ENCODE results near the gene RND3.
A peak's percentile ranks its signal among the peaks of the same experiment; 100 is the strongest.

RND3 gene

GRCh38 chr2:150483532-150483931 lies 3.9 kb downstream of the RND3 start:
- peak overlapping the region in 1 of 2 donors; percentile 36 for H3K27ac ChIP-seq (ENCODE audit: low read depth in 2 of 2, low read length in 2 of 2)
- peaks cover 15 to 56% of the 10 kb centered on the region in 2 donors for H3K4me1 ChIP-seq (ENCODE audit: control insufficient read depth in 2 of 2, insufficient read depth in 2 of 2, low read length in 2 of 2)
- peak overlapping the region in 1 of 2 donors; percentile 2 for H3K9ac ChIP-seq (ENCODE audit: low read depth in 1 of 2, low read length in 2 of 2)
- peaks cover 0 to 11% of the 10 kb centered on the region in 2 donors for H3K36me3 ChIP-seq (ENCODE audit: control insufficient read depth in 2 of 2, insufficient read depth in 2 of 2, low read length in 2 of 2)
- H3K9me3 ChIP-seq (ENCODE audit: control insufficient read depth in 2 of 2, low read length in 2 of 2) = no peaks in the 10 kb centered on the region
- H3K4me3 ChIP-seq (ENCODE audit: low read length in 2 of 2) = peak overlapping the region; percentile 41 to 95
- no peaks in the 10 kb centered on the region for H3K27me3 ChIP-seq (ENCODE audit: control insufficient read depth in 2 of 2, insufficient read depth in 2 of 2, low read length in 2 of 2)

- Histone ChIP-seq H3K36me3 (ENCODE audit: control insufficient read depth in 2 of 2, insufficient read depth in 2 of 2, low read length in 2 of 2) (peaks cover 0 to 11% of the 10 kb centered on the region in 2 donors), H3K27me3 (ENCODE audit: control insufficient read depth in 2 of 2, insufficient read depth in 2 of 2, low read length in 2 of 2) (no peaks in the 10 kb centered on the region), H3K9me3 (ENCODE audit: control insufficient read depth in 2 of 2, low read length in 2 of 2) (no peaks in the 10 kb centered on the region), H3K27ac (ENCODE audit: low read depth in 2 of 2, low read length in 2 of 2) (peak overlapping the region; percentile 26 to 36), H3K4me3 (ENCODE audit: low read length in 2 of 2) (peak overlapping the region; percentile 41 to 95), H3K9ac (ENCODE audit: low read depth in 1 of 2, low read length in 2 of 2) (no peak overlapping the region), H3K4me1 (ENCODE audit: control insufficient read depth in 2 of 2, insufficient read depth in 2 of 2, low read length in 2 of 2) (peaks cover 21 to 63% of the 10 kb centered on the region in 2 donors)
These were observed 4.6 kb downstream of the RND3 start for GRCh38 chr2:150482667-150483400.

GRCh38 chr2:150482111-150482510 lies 5.4 kb downstream of the RND3 start:
- peaks cover 24 to 69% of the 10 kb centered on the region in 2 donors for H3K4me1 ChIP-seq (ENCODE audit: control insufficient read depth in 2 of 2, insufficient read depth in 2 of 2, low read length in 2 of 2)
- H3K4me3 ChIP-seq (ENCODE audit: low read length in 2 of 2) = no peak overlapping the region
- H3K9me3 ChIP-seq (ENCODE audit: control insufficient read depth in 2 of 2, low read length in 2 of 2) = no peaks in the 10 kb centered on the region
- H3K27ac ChIP-seq (ENCODE audit: low read depth in 2 of 2, low read length in 2 of 2) = peak overlapping the region in 1 of 2 donors; percentile 44
- no peak overlapping the region for H3K9ac ChIP-seq (ENCODE audit: low read depth in 1 of 2, low read length in 2 of 2)
- peaks cover 0 to 11% of the 10 kb centered on the region in 2 donors for H3K36me3 ChIP-seq (ENCODE audit: control insufficient read depth in 2 of 2, insufficient read depth in 2 of 2, low read length in 2 of 2)
- H3K27me3 ChIP-seq (ENCODE audit: control insufficient read depth in 2 of 2, insufficient read depth in 2 of 2, low read length in 2 of 2) = no peaks in the 10 kb centered on the region

DNA sequence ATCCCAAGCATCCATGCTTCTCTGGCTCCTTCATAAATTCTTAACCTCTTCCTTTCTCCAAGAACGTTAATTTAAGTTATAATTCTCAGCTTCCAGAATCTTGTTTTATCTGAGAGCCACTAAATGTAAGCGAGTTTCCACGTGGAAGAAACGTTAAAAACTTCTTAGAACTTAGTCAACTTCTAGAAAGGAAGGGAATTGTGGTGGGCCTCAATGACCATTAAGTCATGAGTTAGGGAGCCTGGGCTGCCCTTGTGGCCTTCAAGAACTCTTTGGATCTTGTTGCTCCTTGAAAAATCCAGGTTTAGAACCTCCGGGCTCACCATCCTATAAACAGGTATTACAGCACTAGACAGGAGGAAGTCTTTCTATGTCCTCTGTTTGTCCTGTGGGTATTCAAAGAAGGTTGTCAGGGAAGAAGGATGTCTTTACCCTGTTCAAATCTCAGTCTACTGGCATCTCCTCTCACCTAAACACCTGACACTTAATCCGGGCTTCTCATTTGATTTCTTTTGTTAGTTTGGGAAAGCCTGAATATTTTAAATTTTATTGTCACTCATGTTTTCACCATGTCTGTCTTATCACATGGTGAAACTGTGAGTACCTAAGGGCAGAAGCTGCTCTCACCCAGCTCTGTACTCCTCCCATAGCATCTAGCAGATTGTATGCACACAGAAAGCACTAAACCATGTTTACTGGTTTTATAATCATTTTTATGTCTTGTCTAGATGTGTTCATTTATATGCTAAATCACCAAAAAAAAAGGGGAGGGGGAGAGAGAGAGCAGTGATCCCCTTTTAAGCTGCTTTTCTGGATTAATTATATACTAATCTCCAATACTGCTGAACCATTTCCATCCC lies 6.3 kb downstream of the RND3 start:
- Histone ChIP-seq H3K9ac (ENCODE audit: low read depth in 1 of 2, low read length in 2 of 2) (no peak overlapping the region), H3K4me1 (ENCODE audit: control insufficient read depth in 2 of 2, insufficient read depth in 2 of 2, low read length in 2 of 2) (peaks cover 26 to 78% of the 10 kb centered on the region in 2 donors)

GRCh38 chr2:150480241-150480640 lies 7.2 kb downstream of the RND3 start:
- Histone ChIP-seq H3K27me3 (ENCODE audit: control insufficient read depth in 2 of 2, insufficient read depth in 2 of 2, low read length in 2 of 2) (no peaks in the 10 kb centered on the region), H3K9ac (ENCODE audit: low read depth in 1 of 2, low read length in 2 of 2) (no peak overlapping the region), H3K27ac (ENCODE audit: low read depth in 2 of 2, low read length in 2 of 2) (peak overlapping the region in 1 of 2 donors; percentile 64), H3K4me3 (ENCODE audit: low read length in 2 of 2) (no peak overlapping the region), H3K4me1 (ENCODE audit: control insufficient read depth in 2 of 2, insufficient read depth in 2 of 2, low read length in 2 of 2) (peaks cover 28 to 87% of the 10 kb centered on the region in 2 donors), H3K9me3 (ENCODE audit: control insufficient read depth in 2 of 2, low read length in 2 of 2) (no peaks in the 10 kb centered on the region), H3K36me3 (ENCODE audit: control insufficient read depth in 2 of 2, insufficient read depth in 2 of 2, low read length in 2 of 2) (peaks cover under 1 to 11% of the 10 kb centered on the region in 2 donors)

More for the DNA sequence above, 6.3 kb downstream of the RND3 start:
- H3K27ac ChIP-seq (ENCODE audit: low read depth in 2 of 2, low read length in 2 of 2) = peak overlapping the region in 1 of 2 donors; percentile 44
- peaks cover 0 to 11% of the 10 kb centered on the region in 2 donors for H3K36me3 ChIP-seq (ENCODE audit: control insufficient read depth in 2 of 2, insufficient read depth in 2 of 2, low read length in 2 of 2)
- H3K4me3 ChIP-seq (ENCODE audit: low read length in 2 of 2) = no peak overlapping the region
- no peaks in the 10 kb centered on the region for H3K27me3 ChIP-seq (ENCODE audit: control insufficient read depth in 2 of 2, insufficient read depth in 2 of 2, low read length in 2 of 2)
- H3K9me3 ChIP-seq (ENCODE audit: control insufficient read depth in 2 of 2, low read length in 2 of 2) = no peaks in the 10 kb centered on the region

GRCh38 chr2:150479075-150479915 lies 8.2 kb downstream of the RND3 start:
- Histone ChIP-seq H3K9me3 (ENCODE audit: control insufficient read depth in 2 of 2, low read length in 2 of 2) (no peaks in the 10 kb centered on the region), H3K9ac (ENCODE audit: low read depth in 1 of 2, low read length in 2 of 2) (no peak overlapping the region), H3K36me3 (ENCODE audit: control insufficient read depth in 2 of 2, insufficient read depth in 2 of 2, low read length in 2 of 2) (peaks cover 5 to 11% of the 10 kb centered on the region in 2 donors), H3K4me1 (ENCODE audit: control insufficient read depth in 2 of 2, insufficient read depth in 2 of 2, low read length in 2 of 2) (peaks cover 29 to 87% of the 10 kb centered on the region in 2 donors), H3K27me3 (ENCODE audit: control insufficient read depth in 2 of 2, insufficient read depth in 2 of 2, low read length in 2 of 2) (no peaks in the 10 kb centered on the region), H3K27ac (ENCODE audit: low read depth in 2 of 2, low read length in 2 of 2) (peak overlapping the region; percentile 86 to 97), H3K4me3 (ENCODE audit: low read length in 2 of 2) (no peak overlapping the region)

DNA sequence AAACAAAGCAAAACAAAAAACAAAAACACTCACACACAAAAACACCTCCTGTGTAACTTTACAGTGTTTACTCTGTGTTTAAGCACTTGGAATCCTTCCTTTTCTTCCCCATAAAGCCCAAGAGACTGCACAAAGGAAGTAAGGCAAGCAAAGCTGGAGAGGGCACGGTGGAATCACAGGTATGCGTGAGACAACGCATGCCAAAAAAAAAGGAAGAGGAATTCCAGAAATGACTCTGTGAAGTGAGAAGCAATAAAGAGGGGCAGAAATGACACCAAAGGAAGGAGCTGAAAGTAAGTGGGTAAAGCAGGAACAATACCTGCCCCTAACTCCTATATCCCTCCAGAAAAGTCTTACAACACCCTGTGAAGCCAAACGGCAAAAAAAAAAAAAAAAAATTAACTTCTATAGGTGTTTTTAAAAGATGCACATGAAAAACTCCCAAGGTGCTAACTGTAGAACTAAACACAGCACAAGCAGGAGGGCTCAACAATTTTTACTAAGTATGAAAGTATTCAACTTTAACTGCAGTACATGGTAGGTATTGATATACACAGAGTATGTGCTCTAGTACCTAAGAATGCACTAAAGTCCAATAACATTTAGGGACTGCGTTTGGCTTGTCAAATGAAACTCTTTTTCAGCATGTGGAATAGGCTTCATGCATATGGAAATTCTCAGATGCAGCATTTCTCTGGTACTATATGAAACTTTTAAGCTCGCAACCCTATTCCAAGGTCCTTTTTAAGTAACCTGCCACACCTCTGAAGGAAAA lies 9.1 kb downstream of the RND3 start:
- peak overlapping the region; percentile 11 to 45 for H3K4me3 ChIP-seq (ENCODE audit: low read length in 2 of 2)
- H3K36me3 ChIP-seq (ENCODE audit: control insufficient read depth in 2 of 2, insufficient read depth in 2 of 2, low read length in 2 of 2) = peaks cover 12 to 18% of the 10 kb centered on the region in 2 donors
- peak overlapping the region; percentile 86 to 97 for H3K27ac ChIP-seq (ENCODE audit: low read depth in 2 of 2, low read length in 2 of 2)
- H3K9me3 ChIP-seq (ENCODE audit: control insufficient read depth in 2 of 2, low read length in 2 of 2) = no peaks in the 10 kb centered on the region
- H3K9ac ChIP-seq (ENCODE audit: low read depth in 1 of 2, low read length in 2 of 2) = peak overlapping the region in 1 of 2 donors; percentile 45
- H3K27me3 ChIP-seq (ENCODE audit: control insufficient read depth in 2 of 2, insufficient read depth in 2 of 2, low read length in 2 of 2) = no peaks in the 10 kb centered on the region
- peaks cover 32 to 86% of the 10 kb centered on the region in 2 donors for H3K4me1 ChIP-seq (ENCODE audit: control insufficient read depth in 2 of 2, insufficient read depth in 2 of 2, low read length in 2 of 2)

DNA sequence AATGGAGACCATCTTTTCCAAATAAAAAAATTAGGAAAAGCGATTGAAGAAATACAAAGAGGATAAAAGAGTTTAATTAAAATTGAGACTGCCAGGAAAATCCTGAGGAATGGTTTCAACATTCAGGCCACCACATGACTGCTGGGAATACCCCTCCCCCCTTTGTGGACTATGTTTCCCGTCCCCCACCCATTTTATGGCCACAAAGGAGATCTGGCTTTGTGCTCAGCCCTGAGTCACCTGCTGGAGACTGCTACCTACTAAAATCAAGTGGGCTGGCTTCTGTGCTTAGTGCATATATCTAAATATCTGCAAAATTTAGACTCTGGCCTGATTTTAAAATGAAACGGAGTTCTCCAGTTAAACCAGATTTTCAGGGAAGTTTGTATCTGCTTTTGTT lies 10.1 kb downstream of the RND3 start:
- H3K9me3 ChIP-seq (ENCODE audit: control insufficient read depth in 2 of 2, low read length in 2 of 2) = no peaks in the 10 kb centered on the region
- H3K27me3 ChIP-seq (ENCODE audit: control insufficient read depth in 2 of 2, insufficient read depth in 2 of 2, low read length in 2 of 2) = no peaks in the 10 kb centered on the region
- H3K4me3 ChIP-seq (ENCODE audit: low read length in 2 of 2) = peak overlapping the region; percentile 29 to 53
- H3K36me3 ChIP-seq (ENCODE audit: control insufficient read depth in 2 of 2, insufficient read depth in 2 of 2, low read length in 2 of 2) = peaks cover 12 to 20% of the 10 kb centered on the region in 2 donors
- H3K27ac ChIP-seq (ENCODE audit: low read depth in 2 of 2, low read length in 2 of 2) = peak overlapping the region; percentile 86 to 97
- H3K9ac ChIP-seq (ENCODE audit: low read depth in 1 of 2, low read length in 2 of 2) = peak overlapping the region in 1 of 2 donors; percentile 72
- H3K4me1 ChIP-seq (ENCODE audit: control insufficient read depth in 2 of 2, insufficient read depth in 2 of 2, low read length in 2 of 2) = peaks cover 29 to 86% of the 10 kb centered on the region in 2 donors

- Histone ChIP-seq H3K9ac (ENCODE audit: low read depth in 1 of 2, low read length in 2 of 2) (peak overlapping the region; percentile 49 to 72), H3K36me3 (ENCODE audit: control insufficient read depth in 2 of 2, insufficient read depth in 2 of 2, low read length in 2 of 2) (peaks cover 12 to 20% of the 10 kb centered on the region in 2 donors), H3K27me3 (ENCODE audit: control insufficient read depth in 2 of 2, insufficient read depth in 2 of 2, low read length in 2 of 2) (no peaks in the 10 kb centered on the region), H3K4me1 (ENCODE audit: control insufficient read depth in 2 of 2, insufficient read depth in 2 of 2, low read length in 2 of 2) (peaks cover 34 to 89% of the 10 kb centered on the region in 2 donors), H3K4me3 (ENCODE audit: low read length in 2 of 2) (peak overlapping the region; percentile 49 to 53), H3K9me3 (ENCODE audit: control insufficient read depth in 2 of 2, low read length in 2 of 2) (no peaks in the 10 kb centered on the region), H3K27ac (ENCODE audit: low read depth in 2 of 2, low read length in 2 of 2) (peak overlapping the region; percentile 86 to 97)
These were observed 10.6 kb downstream of the RND3 start for GRCh38 chr2:150476809-150477302.

Measured in mucosa of rectum (tissue), 2 donors.